Measurements from ENCODE around the gene PRKAG2.

DNA sequence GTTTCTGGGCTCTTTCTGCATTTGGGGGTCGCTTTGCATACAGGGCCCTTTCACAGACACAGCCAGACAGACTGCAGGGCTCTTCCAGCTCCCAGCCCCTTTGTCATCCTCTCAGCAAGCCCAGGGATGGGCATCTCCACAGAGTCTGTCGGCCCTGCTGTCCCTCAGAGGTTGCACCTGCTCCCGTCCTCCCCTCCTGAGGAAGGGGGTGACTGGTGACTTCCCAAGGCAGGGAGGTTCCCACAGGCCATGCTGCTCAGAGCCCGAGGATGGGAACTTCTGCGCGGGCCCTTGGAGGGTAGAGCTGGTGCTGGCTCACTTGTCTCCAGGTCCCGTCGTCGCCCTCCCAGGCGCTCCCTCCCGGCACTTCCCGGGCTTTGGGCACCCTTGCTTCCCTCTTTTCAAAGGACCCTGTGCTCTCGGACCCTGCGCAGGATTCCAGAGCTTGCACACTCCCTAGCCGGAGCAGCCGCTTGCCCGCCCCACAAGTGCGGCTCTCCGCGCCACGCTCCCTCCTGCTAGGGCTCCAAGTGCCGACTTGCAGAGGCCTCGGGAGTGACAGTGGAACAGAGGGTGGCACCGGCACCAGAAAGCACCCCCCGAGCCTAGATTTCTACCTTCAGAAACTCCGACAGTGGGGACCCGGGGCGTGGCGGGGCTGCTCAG is 152.5 kb downstream of the PRKAG2 start:
- TF ChIP-seq POLR2AphosphoS5 (IDR thresholded peaks at IDR 0.05; ENCODE audit: borderline replicate concordance, low read depth, low read length) (no peak), EZH2 (IDR thresholded peaks at IDR 0.05) (no peak)

All from SK-N-MC (cell line).